ENCODE measurements around the gene KIF23. TPM values are rescaled to one million over a fixed set of nuclear protein-coding genes. Genes with fewer than 3 reads are reported as not detected.

KIF23 gene
- total RNA-seq, 4 donors from 2014 or later = 2.7 to 5.7 (median 3.1) TPM

- TF ChIP-seq POLR2A (IDR thresholded peaks at IDR 0.05) (no peak), CTCF (IDR thresholded peaks at IDR 0.05) (no peak)
- H3K4me3 ChIP-seq (ENCODE audit: low read depth, poor library complexity, severe bottlenecking) = no peak overlapping the region
- intact Hi-C loops (cut with DNase I; ENCODE audit: low total_unique reads) = no loop called here
- 79 to 81% methylated on average over 11 of the region's 11 CpGs for WGBS, 2 donors
- peak in 1 of 2 donors; percentile 80 for DNase-seq (ENCODE audit: low spot score in 2 of 2)
Measured at GRCh38 chr15:69467636-69468035, 53.5 kb downstream of the KIF23 start.

- DNase-seq (ENCODE audit: low spot score in 2 of 2) = peak in 1 of 2 donors; percentile 85
- H3K4me3 ChIP-seq (ENCODE audit: low read depth, poor library complexity, severe bottlenecking) = no peak overlapping the region
- TF ChIP-seq POLR2A (IDR thresholded peaks at IDR 0.05) (no peak), CTCF (IDR thresholded peaks at IDR 0.05) (no peak)
- intact Hi-C loops (cut with DNase I; ENCODE audit: low total_unique reads) = no loop called here
- WGBS, 2 donors = 53 to 70% methylated on average over 19 of the region's 19 CpGs
Measured at GRCh38 chr15:69468241-69469121, 54.3 kb downstream of the KIF23 start.

GRCh38 chr15:69469467-69470201, 55.5 kb downstream of the KIF23 start:
- DNase-seq (ENCODE audit: low spot score in 2 of 2) = peak in 1 of 2 donors; percentile 78
- TF ChIP-seq CTCF (IDR thresholded peaks at IDR 0.05) (no peak), POLR2A (IDR thresholded peaks at IDR 0.05) (no peak)
- intact Hi-C loops (cut with DNase I; ENCODE audit: low total_unique reads) = no loop called here
- no peak overlapping the region for H3K4me3 ChIP-seq (ENCODE audit: low read depth, poor library complexity, severe bottlenecking)
- WGBS, 2 donors = 94 to 95% methylated on average over 8 of the region's 8 CpGs

GRCh38 chr15:69472046-69472445, 57.9 kb downstream of the KIF23 start:
- intact Hi-C loops (cut with DNase I; ENCODE audit: low total_unique reads) = no loop called here
- peak in 1 of 2 donors; percentile 56 for DNase-seq (ENCODE audit: low spot score in 2 of 2)
- no peak overlapping the region for H3K4me3 ChIP-seq (ENCODE audit: low read depth, poor library complexity, severe bottlenecking)
- WGBS, 2 donors = 89 to 90% methylated on average over 5 of the region's 5 CpGs
- no peak for TF ChIP-seq CTCF (IDR thresholded peaks at IDR 0.05)
- TF ChIP-seq POLR2A (IDR thresholded peaks at IDR 0.05) = no peak

- DNase-seq (ENCODE audit: low spot score in 2 of 2) = peak in 1 of 2 donors; percentile 29
- H3K4me3 ChIP-seq (ENCODE audit: low read depth, poor library complexity, severe bottlenecking) = no peak overlapping the region
- WGBS, 2 donors = 83 to 87% methylated on average over 6 of the region's 6 CpGs
- intact Hi-C loops (cut with DNase I; ENCODE audit: low total_unique reads) = no loop called here
- TF ChIP-seq CTCF (IDR thresholded peaks at IDR 0.05) = no peak
- no peak for TF ChIP-seq POLR2A (IDR thresholded peaks at IDR 0.05)
Measured at GRCh38 chr15:69472562-69472961, 58.4 kb downstream of the KIF23 start.

All from lower leg skin (tissue), 4 donors.